GM04504 (cell line): Measurements from ENCODE around the gene PTPRG.
A peak's percentile ranks its signal among the peaks of the same experiment; 100 is the strongest.

ENCODE experiments used
- DNase-seq: peaks from one replicate; pipeline ENCODE4 v3.0.0-alpha.2; 2012; ENCODE audit warnings: low read depth

PTPRG gene

GRCh38 chr3:62065985-62066693, 504.8 kb downstream of the PTPRG start:
- peak; percentile 46 for DNase-seq

GRCh38 chr3:62068337-62068736, 507.0 kb downstream of the PTPRG start:
- no peak for DNase-seq

GRCh38 chr3:62070891-62071290, 509.5 kb downstream of the PTPRG start:
- no peak for DNase-seq

GRCh38 chr3:62073038-62073437, 511.7 kb downstream of the PTPRG start:
- DNase-seq = no peak

GRCh38 chr3:62084558-62084957, 523.2 kb downstream of the PTPRG start:
- DNase-seq = peak; percentile 5

- DNase-seq = no peak
Observed at GRCh38 chr3:62088472-62089104, 527.2 kb downstream of the PTPRG start.

- DNase-seq = no peak
Observed at GRCh38 chr3:62090066-62090465, 528.7 kb downstream of the PTPRG start.

- DNase-seq = no peak
Observed at GRCh38 chr3:62090519-62090918, 529.1 kb downstream of the PTPRG start.

- DNase-seq = no peak
Observed at GRCh38 chr3:62093025-62093424, 531.7 kb downstream of the PTPRG start.

GRCh38 chr3:62094461-62094860, 533.1 kb downstream of the PTPRG start:
- no peak for DNase-seq

- DNase-seq = no peak
Observed at GRCh38 chr3:62095080-62095479, 533.7 kb downstream of the PTPRG start.

GRCh38 chr3:62095756-62096155, 534.4 kb downstream of the PTPRG start:
- DNase-seq = no peak

GRCh38 chr3:62096521-62096920, 535.1 kb downstream of the PTPRG start:
- no peak for DNase-seq

GRCh38 chr3:62097121-62097520, 535.8 kb downstream of the PTPRG start:
- DNase-seq = no peak

GRCh38 chr3:62098646-62099365, 537.4 kb downstream of the PTPRG start:
- peak; percentile 50 for DNase-seq

GRCh38 chr3:62100282-62100989, 539.1 kb downstream of the PTPRG start:
- no peak for DNase-seq

GRCh38 chr3:62101488-62101887, 540.1 kb downstream of the PTPRG start:
- peak; percentile 54 for DNase-seq

- DNase-seq = no peak
Observed at GRCh38 chr3:62103531-62103930, 542.2 kb downstream of the PTPRG start.

- peak; percentile 94 for DNase-seq
Observed at GRCh38 chr3:62109534-62109933, 548.2 kb downstream of the PTPRG start.

GRCh38 chr3:62110443-62111225, 549.3 kb downstream of the PTPRG start:
- no peak for DNase-seq

- no peak for DNase-seq
Observed at GRCh38 chr3:62113092-62113491, 551.7 kb downstream of the PTPRG start.

- no peak for DNase-seq
Observed at GRCh38 chr3:62114763-62115162, 553.4 kb downstream of the PTPRG start.
